HG02759 (cell line): ENCODE results near the gene BNIP5.

Source experiments
- ATAC-seq: cut with Tn5 transposase; IDR thresholded peaks from one replicate; pipeline ENCODE4 v1.9.1; 2021; ENCODE audit warnings: mild to moderate bottlenecking, moderate library complexity; ENCODE audit not compliant: unreplicated experiment

BNIP5 gene

DNA sequence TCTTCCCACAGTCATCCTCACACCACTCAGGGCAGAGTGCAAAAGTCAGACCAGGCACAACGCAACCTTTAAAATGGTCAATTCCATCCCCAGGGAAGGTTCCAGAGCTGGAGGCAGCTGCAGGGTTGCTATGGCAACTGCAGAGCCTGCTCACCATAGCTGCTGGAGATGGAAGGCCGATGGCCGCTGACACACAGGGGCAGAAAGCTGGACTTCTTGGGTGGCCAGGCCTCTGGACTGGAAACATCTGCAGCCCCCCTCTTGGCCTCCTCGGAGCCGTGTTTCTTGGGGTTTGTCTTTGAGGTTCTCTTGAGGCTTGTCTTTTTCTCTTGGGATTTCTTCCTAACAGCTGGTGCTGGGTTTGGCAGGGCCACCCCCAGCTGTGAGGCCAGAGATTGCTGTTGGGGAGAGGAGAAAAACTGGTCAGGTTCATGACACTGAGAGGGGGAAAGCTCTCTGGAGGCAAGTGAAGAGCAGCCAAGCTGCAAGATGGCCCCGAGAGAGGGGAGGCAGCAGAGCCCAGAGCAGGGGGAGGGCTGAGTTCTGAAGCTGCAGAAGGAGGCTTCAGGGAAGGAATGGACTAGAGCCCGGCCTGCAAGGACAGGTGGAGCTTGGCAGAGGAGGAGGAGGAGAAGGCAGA lies 10.2 kb downstream of the BNIP5 start:
- ATAC-seq: no peak

DNA sequence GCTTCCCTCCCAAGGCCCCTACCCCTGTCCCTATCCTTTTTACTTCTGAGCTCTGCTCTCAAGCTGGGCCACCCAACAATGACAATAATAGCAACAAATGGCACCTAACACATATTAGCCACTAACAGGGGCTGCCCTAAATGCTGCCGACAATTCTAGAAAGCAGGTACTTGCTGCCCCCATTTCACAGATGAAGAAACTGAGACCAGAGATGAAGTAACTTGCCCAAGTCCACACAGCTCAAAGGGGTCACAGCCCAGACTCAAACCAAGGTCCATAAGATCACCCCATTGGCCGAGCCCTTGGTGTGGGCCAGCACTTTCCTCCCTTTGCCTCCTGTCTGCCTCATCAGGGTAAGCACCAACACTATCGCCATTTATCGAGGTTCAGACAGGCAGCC lies 12.0 kb downstream of the BNIP5 start:
- no peak for ATAC-seq

DNA sequence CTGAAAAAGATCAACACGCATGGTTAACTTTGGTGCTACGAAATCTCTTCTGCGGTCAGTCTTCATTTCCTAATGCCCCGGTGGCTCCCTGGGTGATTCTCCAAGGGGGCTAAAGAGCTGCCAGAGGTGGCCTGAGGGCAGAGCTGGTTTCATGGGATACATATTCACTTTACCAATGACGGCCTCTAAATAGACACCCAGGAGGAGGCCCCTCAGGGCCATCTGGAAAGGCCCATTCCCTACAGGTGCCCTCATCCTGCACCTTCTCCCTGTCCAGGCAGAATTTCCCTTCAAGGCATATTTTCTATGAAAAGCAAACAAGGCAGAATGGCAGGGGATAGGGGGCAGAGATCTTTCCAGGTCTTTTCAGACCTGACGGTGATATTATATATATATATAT lies 12.5 kb downstream of the BNIP5 start:
- ATAC-seq: no peak

DNA sequence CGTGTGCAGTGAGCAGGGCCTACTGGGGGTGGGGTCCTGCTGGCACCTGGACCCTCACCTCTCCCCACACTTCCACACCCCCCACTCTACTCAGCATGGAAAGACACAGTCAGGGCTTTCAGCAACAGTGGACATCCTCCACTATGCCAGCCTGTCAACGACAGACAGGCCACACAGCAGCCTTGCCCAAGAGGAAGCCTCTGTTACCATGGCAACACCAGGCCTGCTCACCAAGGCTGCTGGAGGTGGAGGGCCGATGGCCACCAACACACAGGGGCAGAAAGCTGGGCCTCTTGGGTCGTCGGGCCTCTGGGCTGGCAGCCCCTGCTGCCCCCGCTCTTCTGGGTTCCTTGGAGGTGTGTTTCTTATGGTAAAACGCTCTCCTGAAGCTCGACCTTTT lies 13.6 kb downstream of the BNIP5 start:
- ATAC-seq: no peak

DNA sequence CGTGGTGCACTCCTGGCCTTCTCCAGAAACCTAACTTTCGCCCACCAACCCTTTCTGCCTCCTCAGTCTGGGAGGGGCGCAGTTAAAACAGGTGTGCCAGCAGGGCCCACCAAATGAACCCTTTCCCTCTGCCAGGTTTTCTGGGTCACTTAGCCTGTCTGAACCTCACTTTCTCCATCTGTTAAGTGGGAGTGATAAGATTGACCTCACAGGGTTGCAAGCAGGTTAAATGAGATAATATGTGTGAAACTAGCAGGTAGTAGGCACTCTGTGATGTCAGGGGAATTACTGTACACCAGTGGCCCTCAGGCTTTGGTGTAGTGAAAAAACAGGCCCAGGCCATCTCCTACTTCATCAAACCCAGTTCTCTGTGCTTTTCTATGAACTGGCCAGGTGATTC lies 14.1 kb downstream of the BNIP5 start:
- ATAC-seq: no peak

DNA sequence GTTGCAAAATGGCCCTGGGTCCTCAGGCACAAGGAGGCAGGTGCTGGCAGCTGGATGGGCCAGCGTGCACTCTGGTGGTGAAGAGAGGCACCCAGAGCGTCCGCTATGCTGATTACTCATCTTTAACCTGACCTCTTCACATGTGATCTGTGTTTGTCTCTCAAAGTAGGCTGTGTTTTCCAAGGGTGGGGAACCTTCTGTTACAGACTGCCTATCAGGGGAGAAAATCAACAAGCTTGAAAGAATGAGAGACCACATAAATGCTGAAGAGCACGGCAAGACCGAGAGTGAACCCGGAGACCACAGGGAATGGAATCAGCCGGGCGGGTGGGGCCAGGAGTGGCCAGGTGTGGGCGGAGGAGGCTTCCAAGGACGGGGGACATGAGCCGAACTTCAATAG lies 16.2 kb downstream of the BNIP5 start:
- no peak for ATAC-seq

DNA sequence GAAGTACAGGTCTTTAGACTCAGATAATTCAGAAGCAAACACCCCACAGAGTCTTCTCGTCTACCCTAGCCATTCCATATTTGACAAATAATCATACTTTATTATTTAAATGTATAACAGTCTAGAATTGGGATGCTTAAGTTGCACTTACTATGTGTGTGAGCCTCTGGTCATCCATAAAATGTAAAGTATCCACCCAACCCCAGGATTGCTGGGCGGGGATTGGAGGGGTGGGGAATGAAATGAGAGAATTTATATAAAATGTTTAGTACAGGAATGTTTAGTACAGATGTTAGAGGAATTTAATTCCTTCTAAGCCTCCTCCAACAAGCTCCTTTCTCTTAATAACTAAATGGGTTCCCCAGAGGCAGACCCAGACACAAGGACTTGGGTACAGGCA lies 16.9 kb downstream of the BNIP5 start:
- no peak for ATAC-seq

DNA sequence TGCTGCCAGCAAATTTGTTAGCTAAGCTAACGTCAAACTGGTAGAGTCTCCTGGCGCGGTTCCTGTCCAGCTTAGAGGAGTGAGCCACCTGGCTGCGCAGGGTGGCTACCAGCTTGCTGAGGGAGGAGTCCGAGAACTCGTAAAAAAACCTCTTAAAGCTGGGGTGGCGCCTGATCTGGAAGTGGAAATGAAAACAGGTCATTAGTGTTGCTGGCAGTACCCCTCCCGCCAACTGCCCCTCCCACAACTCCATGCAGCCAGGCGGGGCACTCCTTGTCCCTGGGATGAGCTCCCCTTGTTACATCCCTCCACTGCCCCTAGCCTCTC lies 17.3 kb downstream of the BNIP5 start:
- no peak for ATAC-seq

DNA sequence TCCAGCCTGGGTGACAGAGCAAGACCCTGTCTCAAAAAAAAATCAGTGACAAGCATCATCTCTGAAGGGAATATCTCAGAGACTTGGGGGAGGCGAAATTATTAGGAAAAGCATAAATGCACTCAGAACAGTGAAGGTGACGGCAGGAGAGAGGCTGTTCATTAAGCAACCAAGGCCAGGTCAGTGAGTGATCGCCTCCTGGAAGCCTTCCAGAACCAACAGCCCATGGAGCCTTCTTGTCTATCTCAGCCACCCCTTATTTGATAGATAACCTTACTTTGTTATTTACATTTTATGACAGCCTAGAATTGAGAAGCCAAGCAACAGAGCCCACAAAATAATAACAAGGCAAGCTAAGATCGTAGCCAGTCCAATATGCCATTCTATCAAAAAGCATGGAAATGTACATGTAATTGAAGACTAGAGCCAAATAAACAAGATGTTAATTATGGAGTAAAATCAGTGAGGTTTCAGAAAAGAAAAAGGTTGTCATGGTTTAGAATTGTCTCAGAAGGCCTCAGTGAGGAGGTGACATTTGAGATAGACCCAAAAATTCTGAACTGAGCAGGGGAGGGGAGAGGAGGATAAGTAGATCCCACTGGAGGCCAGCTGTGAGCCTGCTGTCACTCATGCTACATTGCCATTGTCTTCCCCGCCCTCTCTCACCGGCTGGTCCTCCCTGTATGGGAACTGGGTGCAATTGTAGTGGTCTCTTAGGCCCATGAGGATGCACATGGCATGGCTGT lies 17.8 kb downstream of the BNIP5 start:
- no peak for ATAC-seq

DNA sequence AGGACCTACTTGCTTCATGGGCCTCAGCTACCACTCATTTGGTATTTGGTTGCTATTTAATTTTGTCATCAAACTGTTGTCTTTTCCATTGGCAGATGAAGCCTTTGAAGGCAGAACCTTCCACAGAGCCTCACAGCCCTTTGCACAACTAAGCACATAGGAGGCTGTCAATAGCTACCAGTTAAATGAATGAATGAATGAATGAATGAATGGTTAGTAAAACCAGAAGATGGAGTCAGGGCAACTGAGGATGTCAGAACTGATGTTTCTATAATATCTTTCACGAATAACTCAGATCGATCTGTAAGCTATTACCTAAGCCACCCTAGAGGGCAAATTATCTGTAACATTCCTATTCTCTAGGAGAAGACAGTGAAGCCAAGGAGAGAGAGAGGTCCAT lies 19.1 kb downstream of the BNIP5 start:
- ATAC-seq: no peak

DNA sequence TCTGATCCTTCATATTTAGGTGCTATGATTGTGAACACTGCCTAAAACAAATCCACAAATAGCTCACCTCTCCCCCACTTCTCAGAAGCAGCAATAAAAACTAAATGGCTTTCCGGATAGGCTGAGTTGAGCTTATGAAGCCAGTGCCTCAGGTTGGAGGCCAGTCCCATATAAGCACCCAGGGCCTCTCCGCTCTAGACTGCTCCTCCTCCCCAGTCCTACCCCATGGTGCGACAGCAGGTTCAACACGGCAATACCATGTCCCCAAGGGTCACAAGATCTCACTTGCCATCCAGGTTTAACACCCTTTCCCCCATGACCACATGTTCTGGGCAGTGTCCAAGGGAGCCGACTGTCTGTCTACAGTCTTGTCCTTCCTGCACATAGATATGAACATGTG lies 20.8 kb downstream of the BNIP5 start:
- ATAC-seq: no peak

DNA sequence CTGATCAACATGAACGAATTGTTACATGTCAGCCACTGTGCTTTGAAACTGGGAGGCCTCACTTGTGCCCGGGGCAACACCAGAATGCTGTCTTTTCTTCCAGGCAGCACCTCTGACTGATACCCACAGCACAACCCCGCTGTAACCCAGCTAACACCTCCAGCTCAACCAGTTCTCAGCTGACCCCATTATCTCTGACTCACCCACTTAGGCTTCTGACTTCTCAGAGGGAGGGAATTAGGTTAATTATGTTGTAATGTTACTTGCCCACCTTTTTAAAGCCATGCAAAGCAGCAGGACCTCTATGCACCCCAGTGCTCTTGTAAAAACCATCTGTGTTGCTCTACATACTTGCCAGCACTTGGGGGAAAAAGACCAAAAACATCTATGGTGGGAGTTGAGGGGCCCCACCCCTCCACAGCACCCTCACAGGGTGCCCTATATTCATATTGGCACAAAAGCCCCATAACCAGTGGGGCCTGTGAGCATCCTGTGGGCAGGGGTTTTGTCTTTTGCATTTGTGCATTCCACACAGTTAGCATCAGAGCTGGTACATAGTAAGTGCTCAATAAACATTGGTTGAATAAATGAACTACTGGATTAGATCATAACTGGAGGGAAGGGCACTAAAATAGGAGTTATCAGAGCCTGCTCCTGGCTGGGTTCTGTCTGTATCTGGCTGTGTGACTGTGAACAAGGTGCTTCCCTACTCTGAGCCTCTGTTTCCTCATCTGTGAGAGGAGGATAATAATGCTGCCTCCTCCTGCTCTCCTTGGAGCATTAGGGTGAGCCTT lies 22.3 kb downstream of the BNIP5 start:
- no peak for ATAC-seq

DNA sequence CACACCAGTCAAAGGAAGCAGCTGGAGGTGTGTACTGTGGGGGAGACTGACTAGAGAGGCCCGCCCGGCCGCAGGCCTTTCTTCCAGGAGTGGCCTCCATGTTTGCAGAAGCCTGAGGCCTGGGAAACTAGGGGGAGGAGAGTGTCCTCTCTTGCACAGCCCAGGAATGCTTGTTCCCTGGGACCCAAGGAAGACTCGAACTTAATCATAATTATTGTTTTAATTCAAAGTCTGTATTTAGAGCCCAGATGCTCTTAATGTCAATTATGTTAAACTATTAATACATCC lies 23.1 kb downstream of the BNIP5 start:
- ATAC-seq: no peak

DNA sequence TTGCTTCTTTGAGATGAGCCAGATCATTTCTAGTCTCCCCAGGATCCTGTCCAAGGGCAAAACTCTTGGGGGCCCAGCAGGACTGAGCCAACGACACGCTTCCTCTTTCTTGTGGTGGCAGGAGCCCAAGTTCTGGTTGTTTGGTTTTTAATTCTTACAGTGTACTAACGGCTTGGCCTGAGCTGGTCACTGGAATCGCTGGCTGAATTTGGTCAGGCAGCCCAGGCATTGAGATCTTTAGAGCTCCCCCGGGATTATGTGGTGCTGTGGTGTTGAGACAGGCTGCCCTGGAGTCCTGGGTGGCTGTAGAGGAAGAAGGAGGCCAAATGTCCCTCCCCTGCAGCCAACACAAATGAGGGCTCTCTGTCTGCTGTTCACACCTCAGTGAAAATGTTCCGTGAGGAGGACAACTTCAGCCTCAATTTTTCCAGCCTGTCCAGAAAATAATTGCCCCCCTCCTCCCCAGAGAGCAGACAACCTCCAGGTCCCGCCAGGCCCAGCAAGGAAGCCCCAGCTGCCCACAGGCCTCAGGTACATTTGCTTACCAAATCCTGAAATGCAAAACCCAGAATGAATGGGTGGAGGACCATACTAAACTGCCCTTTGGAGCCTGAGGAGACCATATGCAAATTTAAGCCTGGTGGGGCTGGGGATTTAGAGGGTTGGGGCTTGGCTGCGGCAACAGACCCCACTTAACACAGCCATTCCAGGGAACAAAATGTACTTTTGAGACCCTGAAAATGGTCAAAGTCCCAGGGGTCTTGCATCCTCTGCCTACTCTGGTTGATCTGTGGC lies 23.6 kb downstream of the BNIP5 start:
- ATAC-seq: no peak

DNA sequence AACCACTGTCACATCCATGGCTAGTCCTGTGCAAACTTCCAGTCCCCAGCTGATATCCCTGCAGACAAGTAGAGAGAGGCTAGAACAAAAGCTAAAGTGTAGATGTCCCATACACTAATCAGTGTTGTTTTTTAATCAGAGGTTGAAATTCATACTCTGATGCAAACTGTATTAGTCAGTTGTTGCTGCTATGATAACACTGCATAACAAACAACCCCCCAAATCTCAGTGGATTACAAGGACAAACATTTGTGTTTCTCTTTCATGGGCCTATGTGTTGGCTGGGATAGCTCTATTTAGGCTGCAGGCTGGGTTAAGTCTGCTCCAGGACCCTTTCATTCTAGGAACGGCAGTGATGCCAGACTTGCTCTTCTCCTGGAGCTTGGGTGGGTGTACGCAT lies 26.8 kb downstream of the BNIP5 start:
- ATAC-seq: no peak

DNA sequence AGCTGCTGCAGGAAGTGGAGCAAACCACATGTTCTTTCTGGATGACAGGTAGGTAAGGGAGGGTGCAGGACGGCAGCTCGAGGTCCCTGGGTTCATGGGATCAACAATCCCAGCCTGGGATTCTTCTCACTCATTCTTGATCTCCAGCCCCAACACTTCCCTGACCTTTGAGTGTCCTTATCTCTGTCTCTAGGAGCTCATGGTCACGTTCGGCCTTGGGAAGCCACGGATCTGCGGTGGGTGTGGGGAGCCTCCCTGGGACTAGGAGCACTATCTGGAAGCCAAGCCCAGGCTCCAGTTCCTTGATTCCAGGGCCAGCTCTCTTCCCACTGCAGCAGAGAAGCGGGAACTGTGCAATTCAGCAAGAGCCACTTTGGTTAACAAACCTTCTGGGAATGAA lies 27.5 kb downstream of the BNIP5 start:
- ATAC-seq: no peak

DNA sequence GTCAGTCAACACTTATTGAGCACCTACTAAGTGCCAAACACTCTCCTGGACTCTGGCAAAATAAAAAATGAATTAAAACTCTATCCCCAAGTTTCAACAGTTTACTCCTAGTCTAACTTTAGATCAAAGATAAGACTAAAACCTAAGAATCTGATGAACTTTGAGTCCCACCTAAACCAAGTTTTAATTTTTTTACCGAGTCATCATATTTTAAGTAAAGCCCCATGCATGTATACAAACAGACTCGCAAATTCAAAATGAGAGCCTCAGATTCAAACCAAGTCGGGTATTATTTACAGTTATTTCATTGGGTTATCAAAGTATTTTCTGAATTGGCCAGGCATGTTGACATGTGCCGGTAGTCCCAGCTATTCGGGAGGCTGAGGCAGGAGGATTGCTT lies 28.2 kb downstream of the BNIP5 start:
- ATAC-seq: no peak

DNA sequence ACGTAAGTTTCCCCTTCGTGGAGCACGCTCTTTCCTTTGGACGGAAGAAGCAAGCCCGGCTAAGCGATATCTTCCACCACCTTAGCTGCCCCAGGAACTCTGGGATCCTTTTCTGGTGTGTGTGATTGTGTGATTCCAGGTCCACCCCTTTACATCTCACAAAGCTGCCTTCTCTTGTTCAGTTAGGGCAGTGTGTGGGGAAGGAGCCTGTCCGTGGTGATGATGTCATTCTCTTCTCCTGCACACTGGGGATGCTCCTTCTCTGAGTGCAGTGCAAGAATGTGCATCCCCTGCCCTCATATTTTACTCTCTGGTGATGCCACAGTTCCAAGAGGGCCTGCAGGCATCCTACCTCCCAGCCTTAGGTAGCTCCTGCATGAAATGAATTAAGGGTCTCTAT lies 30.3 kb downstream of the BNIP5 start:
- ATAC-seq: no peak

DNA sequence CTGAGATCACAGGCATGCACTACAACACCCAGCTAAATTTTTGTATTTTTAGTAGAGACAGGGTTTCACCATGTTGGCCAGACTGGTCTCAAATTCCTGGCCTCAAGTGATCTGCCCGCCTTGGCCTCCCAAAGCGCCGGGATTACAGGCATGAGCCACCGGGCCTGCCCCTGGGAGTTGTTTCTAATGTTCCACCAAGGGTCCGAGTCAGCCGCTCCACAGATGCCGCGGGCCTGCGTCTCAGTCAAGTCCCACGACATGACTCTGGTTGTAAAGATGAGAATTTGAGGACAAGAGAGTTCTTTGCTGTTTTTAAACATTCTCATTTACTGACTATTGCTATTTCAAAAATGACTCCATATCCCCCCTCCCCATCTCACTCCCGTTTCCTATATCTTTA lies 30.8 kb downstream of the BNIP5 start:
- no peak for ATAC-seq

DNA sequence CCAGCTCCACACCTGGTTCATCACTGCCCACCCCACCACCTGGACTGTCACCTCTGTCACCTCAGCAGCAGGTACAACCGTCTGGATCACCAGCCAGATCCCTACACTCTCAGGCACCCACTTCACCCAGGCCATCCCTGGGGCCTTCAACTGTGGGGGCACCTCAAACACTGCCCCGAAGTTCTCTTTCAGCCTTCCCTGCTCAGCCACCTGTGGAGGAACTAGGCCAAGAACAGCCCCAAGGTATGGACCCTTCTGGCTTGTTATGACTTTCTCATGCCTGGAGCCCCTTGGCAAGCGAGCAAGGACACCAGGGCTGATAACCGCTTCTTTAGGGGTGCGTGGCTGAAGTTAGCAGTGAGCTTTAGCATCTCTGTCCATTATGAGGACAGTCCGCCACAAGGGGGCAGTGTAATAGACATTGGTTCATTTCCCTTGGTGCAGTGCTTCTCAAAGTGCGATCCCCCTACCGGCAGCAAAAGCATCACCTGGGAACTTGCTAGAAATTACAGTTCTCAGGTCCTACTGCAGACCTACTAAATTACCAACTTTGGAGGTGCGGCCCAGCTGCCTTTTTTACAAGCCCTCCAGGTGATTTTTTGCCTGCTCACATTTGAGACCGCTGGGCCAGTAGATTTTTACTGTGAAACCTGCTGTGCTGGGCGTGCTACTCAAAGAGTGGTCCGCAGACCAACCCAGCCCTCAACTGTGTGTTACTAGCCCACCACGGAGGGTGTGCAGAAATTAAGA lies 34.3 kb downstream of the BNIP5 start:
- peak; percentile 75 for ATAC-seq

DNA sequence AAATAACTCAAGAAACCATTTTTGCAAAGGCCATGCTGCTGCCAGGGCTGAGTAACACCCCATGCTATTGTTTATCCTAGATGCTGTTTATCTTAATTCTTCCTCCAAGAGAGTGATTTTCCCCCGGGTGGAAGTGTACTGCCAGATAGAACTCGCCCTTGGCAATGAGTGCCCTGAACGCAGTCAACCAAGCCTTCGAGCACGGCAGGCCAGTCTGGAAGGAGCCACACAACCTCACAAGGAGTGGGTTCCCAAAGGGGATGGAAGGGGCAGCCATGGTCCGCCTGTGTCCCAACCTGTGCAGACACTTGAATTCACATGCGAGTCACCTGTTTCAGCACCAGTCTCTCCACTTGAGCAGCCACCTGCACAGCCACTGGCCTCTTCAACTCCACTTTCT lies 34.9 kb downstream of the BNIP5 start:
- no peak for ATAC-seq
